ENCODE results near the gene GIMAP5. TPM values are rescaled to one million over a fixed set of nuclear protein-coding genes. Genes with fewer than 3 reads are reported as not detected.

The GIMAP5 gene
- polyA plus RNA-seq, 1 donor, result 9.0 TPM

- no peak overlapping the region for H3K27ac ChIP-seq (ENCODE audit: low read length)
- no peaks in the 10 kb centered on the region for H3K36me3 ChIP-seq (ENCODE audit: control insufficient read depth, insufficient read depth, low read length)
Measured at GRCh38 chr7:150733482-150734095, 3.6 kb upstream of the GIMAP5 start.

GRCh38 chr7:150734254-150734653 is 3.0 kb upstream of the GIMAP5 start:
- Histone ChIP-seq H3K27ac (ENCODE audit: low read length) (no peak overlapping the region), H3K9me3 (ENCODE audit: control insufficient read depth, low read depth, low read length) (no peaks in the 10 kb centered on the region), H3K36me3 (ENCODE audit: control insufficient read depth, insufficient read depth, low read length) (no peaks in the 10 kb centered on the region), H3K27me3 (ENCODE audit: control insufficient read depth, insufficient read depth, low read length) (peaks cover 18% of the 10 kb centered on the region), H3K4me3 (ENCODE audit: low read length) (no peak overlapping the region), H3K4me1 (ENCODE audit: control insufficient read depth, insufficient read depth, low read length) (no peaks in the 10 kb centered on the region)
- no CpG with 5 or more reads among the region's 3 CpGs for WGBS (ENCODE audit: insufficient coverage, low lambda C conversion rate)
- DNase-seq, result no peak

More at GRCh38 chr7:150733482-150734095, 3.6 kb upstream of the GIMAP5 start:
- no peak for DNase-seq
- WGBS (ENCODE audit: insufficient coverage, low lambda C conversion rate), result no CpG with 5 or more reads among the region's 5 CpGs
- Histone ChIP-seq H3K4me1 (ENCODE audit: control insufficient read depth, insufficient read depth, low read length) (no peaks in the 10 kb centered on the region), H3K27me3 (ENCODE audit: control insufficient read depth, insufficient read depth, low read length) (peaks cover 18% of the 10 kb centered on the region), H3K9me3 (ENCODE audit: control insufficient read depth, low read depth, low read length) (no peaks in the 10 kb centered on the region), H3K4me3 (ENCODE audit: low read length) (no peak overlapping the region)

- peaks cover 18% of the 10 kb centered on the region for H3K27me3 ChIP-seq (ENCODE audit: control insufficient read depth, insufficient read depth, low read length)
- H3K9me3 ChIP-seq (ENCODE audit: control insufficient read depth, low read depth, low read length), result no peaks in the 10 kb centered on the region
- no peak for DNase-seq
- H3K4me3 ChIP-seq (ENCODE audit: low read length), result no peak overlapping the region
- WGBS (ENCODE audit: insufficient coverage, low lambda C conversion rate), result 43% methylated on average over 1 of the region's 3 CpGs
- H3K27ac ChIP-seq (ENCODE audit: low read length), result no peak overlapping the region
- H3K36me3 ChIP-seq (ENCODE audit: control insufficient read depth, insufficient read depth, low read length), result no peaks in the 10 kb centered on the region
- no peaks in the 10 kb centered on the region for H3K4me1 ChIP-seq (ENCODE audit: control insufficient read depth, insufficient read depth, low read length)
Measured at GRCh38 chr7:150735596-150736358, 1.4 kb upstream of the GIMAP5 start.

GRCh38 chr7:150736864-150737263 is 354 bp upstream of the GIMAP5 start:
- H3K4me3 ChIP-seq (ENCODE audit: low read length), result no peak overlapping the region
- WGBS (ENCODE audit: insufficient coverage, low lambda C conversion rate), result no CpG with 5 or more reads among the region's 4 CpGs

GRCh38 chr7:150738092-150738491 is 874 bp downstream of the GIMAP5 start:
- H3K9me3 ChIP-seq (ENCODE audit: control insufficient read depth, low read depth, low read length), result no peaks in the 10 kb centered on the region
- H3K27ac ChIP-seq (ENCODE audit: low read length), result no peak overlapping the region
- no peak for DNase-seq
- no CpG with 5 or more reads among the region's 5 CpGs for WGBS (ENCODE audit: insufficient coverage, low lambda C conversion rate)
- H3K4me1 ChIP-seq (ENCODE audit: control insufficient read depth, insufficient read depth, low read length), result no peaks in the 10 kb centered on the region
- H3K36me3 ChIP-seq (ENCODE audit: control insufficient read depth, insufficient read depth, low read length), result no peaks in the 10 kb centered on the region
- peak overlapping the region; percentile 32 for H3K4me3 ChIP-seq (ENCODE audit: low read length)
- H3K27me3 ChIP-seq (ENCODE audit: control insufficient read depth, insufficient read depth, low read length), result peaks cover 17% of the 10 kb centered on the region

More at GRCh38 chr7:150736864-150737263, 354 bp upstream of the GIMAP5 start:
- Histone ChIP-seq H3K36me3 (ENCODE audit: control insufficient read depth, insufficient read depth, low read length) (no peaks in the 10 kb centered on the region), H3K4me1 (ENCODE audit: control insufficient read depth, insufficient read depth, low read length) (no peaks in the 10 kb centered on the region), H3K9me3 (ENCODE audit: control insufficient read depth, low read depth, low read length) (no peaks in the 10 kb centered on the region), H3K27ac (ENCODE audit: low read length) (no peak overlapping the region), H3K27me3 (ENCODE audit: control insufficient read depth, insufficient read depth, low read length) (peaks cover 21% of the 10 kb centered on the region)
- no peak for DNase-seq

- Histone ChIP-seq H3K27ac (ENCODE audit: low read length) (no peak overlapping the region), H3K9me3 (ENCODE audit: control insufficient read depth, low read depth, low read length) (no peaks in the 10 kb centered on the region), H3K4me3 (ENCODE audit: low read length) (peak overlapping the region; percentile 32), H3K4me1 (ENCODE audit: control insufficient read depth, insufficient read depth, low read length) (no peaks in the 10 kb centered on the region), H3K27me3 (ENCODE audit: control insufficient read depth, insufficient read depth, low read length) (peaks cover 16% of the 10 kb centered on the region), H3K36me3 (ENCODE audit: control insufficient read depth, insufficient read depth, low read length) (no peaks in the 10 kb centered on the region)
- 90% methylated on average over 2 of the region's 5 CpGs for WGBS (ENCODE audit: insufficient coverage, low lambda C conversion rate)
- DNase-seq, result no peak
Measured at GRCh38 chr7:150738591-150739001, 1.4 kb downstream of the GIMAP5 start.

GRCh38 chr7:150739033-150739432 is 1.8 kb downstream of the GIMAP5 start:
- Histone ChIP-seq H3K27me3 (ENCODE audit: control insufficient read depth, insufficient read depth, low read length) (peaks cover 16% of the 10 kb centered on the region), H3K4me1 (ENCODE audit: control insufficient read depth, insufficient read depth, low read length) (no peaks in the 10 kb centered on the region), H3K4me3 (ENCODE audit: low read length) (no peak overlapping the region), H3K27ac (ENCODE audit: low read length) (no peak overlapping the region), H3K36me3 (ENCODE audit: control insufficient read depth, insufficient read depth, low read length) (no peaks in the 10 kb centered on the region), H3K9me3 (ENCODE audit: control insufficient read depth, low read depth, low read length) (no peaks in the 10 kb centered on the region)
- no peak for DNase-seq

- no peaks in the 10 kb centered on the region for H3K9me3 ChIP-seq (ENCODE audit: control insufficient read depth, low read depth, low read length)
- no peak overlapping the region for H3K27ac ChIP-seq (ENCODE audit: low read length)
- WGBS (ENCODE audit: insufficient coverage, low lambda C conversion rate), result 100% methylated on average over 2 of the region's 10 CpGs
- H3K4me3 ChIP-seq (ENCODE audit: low read length), result no peak overlapping the region
- H3K36me3 ChIP-seq (ENCODE audit: control insufficient read depth, insufficient read depth, low read length), result no peaks in the 10 kb centered on the region
- no peak for DNase-seq
- H3K4me1 ChIP-seq (ENCODE audit: control insufficient read depth, insufficient read depth, low read length), result no peaks in the 10 kb centered on the region
- peaks cover 16% of the 10 kb centered on the region for H3K27me3 ChIP-seq (ENCODE audit: control insufficient read depth, insufficient read depth, low read length)
Measured at GRCh38 chr7:150740053-150740452, 2.8 kb downstream of the GIMAP5 start.

- H3K4me1 ChIP-seq (ENCODE audit: control insufficient read depth, insufficient read depth, low read length), result no peaks in the 10 kb centered on the region
- no peak overlapping the region for H3K27ac ChIP-seq (ENCODE audit: low read length)
- H3K9me3 ChIP-seq (ENCODE audit: control insufficient read depth, low read depth, low read length), result no peaks in the 10 kb centered on the region
- no peak for DNase-seq
- H3K36me3 ChIP-seq (ENCODE audit: control insufficient read depth, insufficient read depth, low read length), result no peaks in the 10 kb centered on the region
- H3K27me3 ChIP-seq (ENCODE audit: control insufficient read depth, insufficient read depth, low read length), result peaks cover 13% of the 10 kb centered on the region
- 80% methylated on average over 1 of the region's 14 CpGs for WGBS (ENCODE audit: insufficient coverage, low lambda C conversion rate)
- no peak overlapping the region for H3K4me3 ChIP-seq (ENCODE audit: low read length)
Measured at GRCh38 chr7:150742286-150742968, 5.2 kb downstream of the GIMAP5 start.

- no peaks in the 10 kb centered on the region for H3K9me3 ChIP-seq (ENCODE audit: control insufficient read depth, low read depth, low read length)
- H3K4me1 ChIP-seq (ENCODE audit: control insufficient read depth, insufficient read depth, low read length), result no peaks in the 10 kb centered on the region
- H3K27ac ChIP-seq (ENCODE audit: low read length), result no peak overlapping the region
- no peak for DNase-seq
- no CpG with 5 or more reads among the region's 8 CpGs for WGBS (ENCODE audit: insufficient coverage, low lambda C conversion rate)
- no peak overlapping the region for H3K4me3 ChIP-seq (ENCODE audit: low read length)
- H3K36me3 ChIP-seq (ENCODE audit: control insufficient read depth, insufficient read depth, low read length), result no peaks in the 10 kb centered on the region
- peaks cover 5% of the 10 kb centered on the region for H3K27me3 ChIP-seq (ENCODE audit: control insufficient read depth, insufficient read depth, low read length)
Measured at GRCh38 chr7:150744041-150744656, 6.9 kb downstream of the GIMAP5 start.

All from large intestine (tissue), 3 donors.